ENCODE measurements around the gene PPP1R18. TPM values are rescaled to one million over a fixed set of nuclear protein-coding genes. Genes with fewer than 3 reads are reported as not detected.

Gene PPP1R18
- total RNA-seq, 1 donor from 2014 or later: 129 TPM

DNA sequence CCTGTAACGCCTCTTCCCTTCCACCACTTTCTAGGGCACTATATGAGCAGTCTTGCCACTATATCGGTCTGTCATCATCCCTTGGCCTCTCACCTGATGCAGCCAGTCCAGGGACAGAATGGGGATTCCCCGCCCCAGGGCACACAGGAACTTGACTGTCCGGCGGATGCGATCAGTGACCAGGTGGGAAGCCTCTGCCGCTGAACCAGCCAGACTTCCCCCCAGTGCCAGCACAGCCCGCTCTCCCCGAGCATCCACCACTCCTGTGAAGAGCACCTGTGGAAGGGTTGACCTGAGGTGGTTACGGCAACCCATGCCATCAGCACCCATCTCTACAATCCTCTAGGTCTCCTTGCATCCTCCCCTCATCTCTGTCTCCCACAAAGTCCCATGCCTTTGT lies 16.6 kb upstream of the PPP1R18 start:
- Histone ChIP-seq H3K4me3 (ENCODE audit: low read depth, low read length) (no peak overlapping the region), H3K36me3 (ENCODE audit: control insufficient read depth, insufficient read depth, low read length) (peaks cover 3% of the 10 kb centered on the region), H3K27me3 (ENCODE audit: control insufficient read depth, insufficient read depth, low read length) (no peaks in the 10 kb centered on the region)
- TF ChIP-seq, protein P1, sequence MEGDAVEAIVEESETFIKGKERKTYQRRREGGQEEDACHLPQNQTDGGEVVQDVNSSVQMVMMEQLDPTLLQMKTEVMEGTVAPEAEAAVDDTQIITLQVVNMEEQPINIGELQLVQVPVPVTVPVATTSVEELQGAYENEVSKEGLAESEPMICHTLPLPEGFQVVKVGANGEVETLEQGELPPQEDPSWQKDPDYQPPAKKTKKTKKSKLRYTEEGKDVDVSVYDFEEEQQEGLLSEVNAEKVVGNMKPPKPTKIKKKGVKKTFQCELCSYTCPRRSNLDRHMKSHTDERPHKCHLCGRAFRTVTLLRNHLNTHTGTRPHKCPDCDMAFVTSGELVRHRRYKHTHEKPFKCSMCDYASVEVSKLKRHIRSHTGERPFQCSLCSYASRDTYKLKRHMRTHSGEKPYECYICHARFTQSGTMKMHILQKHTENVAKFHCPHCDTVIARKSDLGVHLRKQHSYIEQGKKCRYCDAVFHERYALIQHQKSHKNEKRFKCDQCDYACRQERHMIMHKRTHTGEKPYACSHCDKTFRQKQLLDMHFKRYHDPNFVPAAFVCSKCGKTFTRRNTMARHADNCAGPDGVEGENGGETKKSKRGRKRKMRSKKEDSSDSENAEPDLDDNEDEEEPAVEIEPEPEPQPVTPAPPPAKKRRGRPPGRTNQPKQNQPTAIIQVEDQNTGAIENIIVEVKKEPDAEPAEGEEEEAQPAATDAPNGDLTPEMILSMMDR (IDR thresholded peaks at IDR 0.05; ENCODE audit: insufficient read depth, low read length, poor library complexity, severe bottlenecking): no peak
- DNase-seq (ENCODE audit: low read depth): no peak

DNA sequence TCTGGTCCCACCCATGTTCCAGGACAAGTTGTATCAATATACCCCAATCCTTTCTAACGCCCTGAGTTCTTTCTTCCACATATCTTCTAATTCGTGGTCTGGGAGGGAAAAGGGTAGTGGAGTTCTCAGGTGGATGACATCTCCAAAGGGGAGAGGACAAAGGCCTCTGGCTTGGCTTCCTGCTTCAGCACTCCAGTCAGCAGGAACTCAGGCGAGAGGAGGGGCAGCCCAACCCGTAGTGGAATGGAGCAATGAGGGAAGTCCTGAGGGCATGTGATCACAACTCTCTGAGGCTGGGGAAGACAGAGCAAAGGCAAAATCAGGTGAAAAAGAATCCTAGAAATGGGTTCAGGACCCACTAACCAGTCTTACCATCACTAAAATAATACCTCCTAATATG lies 13.9 kb upstream of the PPP1R18 start:
- TF ChIP-seq, protein P1 (IDR thresholded peaks at IDR 0.05; ENCODE audit: insufficient read depth, low read length, poor library complexity, severe bottlenecking): no peak
- Histone ChIP-seq H3K36me3 (ENCODE audit: control insufficient read depth, insufficient read depth, low read length) (peaks cover 3% of the 10 kb centered on the region), H3K4me3 (ENCODE audit: low read depth, low read length) (no peak overlapping the region), H3K27me3 (ENCODE audit: control insufficient read depth, insufficient read depth, low read length) (no peaks in the 10 kb centered on the region)
- no peak for DNase-seq (ENCODE audit: low read depth)

DNA sequence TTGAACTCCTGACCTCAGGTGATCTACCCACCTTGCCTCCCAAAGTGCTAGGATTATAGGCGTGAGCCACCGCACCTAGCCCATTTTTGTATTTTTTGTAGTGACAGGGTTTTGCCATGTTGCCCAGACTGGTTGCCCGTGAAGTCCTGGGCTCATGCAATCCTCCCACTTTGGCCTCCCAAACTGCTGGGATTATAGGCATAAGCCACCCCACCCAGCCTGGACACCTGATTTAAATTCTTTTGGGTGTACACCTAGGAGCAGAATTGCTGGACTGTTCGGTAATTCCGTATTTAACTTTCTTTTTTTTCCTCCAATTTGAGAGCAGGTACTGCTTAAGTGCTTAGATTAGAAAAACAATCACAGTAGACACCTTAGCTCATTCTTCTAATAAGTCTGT lies 10.0 kb upstream of the PPP1R18 start:
- H3K36me3 ChIP-seq (ENCODE audit: control insufficient read depth, insufficient read depth, low read length): no peaks in the 10 kb centered on the region
- DNase-seq (ENCODE audit: low read depth): no peak
- TF ChIP-seq, protein P1 (IDR thresholded peaks at IDR 0.05; ENCODE audit: insufficient read depth, low read length, poor library complexity, severe bottlenecking): no peak
- H3K27me3 ChIP-seq (ENCODE audit: control insufficient read depth, insufficient read depth, low read length): no peaks in the 10 kb centered on the region
- no peak overlapping the region for H3K4me3 ChIP-seq (ENCODE audit: low read depth, low read length)

DNA sequence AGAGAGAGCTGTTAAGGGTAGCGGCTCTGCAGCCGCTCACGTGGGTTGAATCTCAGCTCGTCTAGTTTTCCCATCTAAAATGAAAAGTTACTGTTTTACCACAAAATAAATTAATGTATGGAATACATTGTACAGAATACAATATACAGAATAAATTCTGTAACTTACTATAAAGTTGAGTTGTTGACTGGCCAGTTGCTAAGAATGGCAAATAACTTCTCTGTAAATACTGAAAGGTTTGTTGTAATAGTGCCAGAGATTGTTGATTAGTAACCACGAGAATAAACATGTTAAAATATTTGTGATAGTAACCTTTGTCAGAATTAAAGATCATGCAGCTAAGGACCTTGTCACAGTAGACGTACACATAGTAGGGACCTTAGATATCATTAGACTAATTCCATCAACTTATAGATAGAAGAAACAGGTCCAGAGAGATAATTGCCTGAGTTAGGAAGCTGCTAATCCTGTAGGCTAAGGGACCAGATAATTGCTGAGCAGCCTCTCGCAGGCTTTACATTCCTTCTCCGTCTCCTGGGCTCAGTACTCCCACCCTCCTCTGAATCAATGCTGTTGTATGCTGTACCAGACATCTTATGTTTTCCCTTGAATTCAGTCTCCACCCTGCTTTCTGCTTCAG lies 4.9 kb upstream of the PPP1R18 start:
- Histone ChIP-seq H3K27me3 (ENCODE audit: control insufficient read depth, insufficient read depth, low read length) (no peaks in the 10 kb centered on the region), H3K36me3 (ENCODE audit: control insufficient read depth, insufficient read depth, low read length) (no peaks in the 10 kb centered on the region), H3K4me3 (ENCODE audit: low read depth, low read length) (peak overlapping the region; percentile 85)
- TF ChIP-seq, protein P1 (IDR thresholded peaks at IDR 0.05; ENCODE audit: insufficient read depth, low read length, poor library complexity, severe bottlenecking): no peak
- DNase-seq (ENCODE audit: low read depth): no peak

DNA sequence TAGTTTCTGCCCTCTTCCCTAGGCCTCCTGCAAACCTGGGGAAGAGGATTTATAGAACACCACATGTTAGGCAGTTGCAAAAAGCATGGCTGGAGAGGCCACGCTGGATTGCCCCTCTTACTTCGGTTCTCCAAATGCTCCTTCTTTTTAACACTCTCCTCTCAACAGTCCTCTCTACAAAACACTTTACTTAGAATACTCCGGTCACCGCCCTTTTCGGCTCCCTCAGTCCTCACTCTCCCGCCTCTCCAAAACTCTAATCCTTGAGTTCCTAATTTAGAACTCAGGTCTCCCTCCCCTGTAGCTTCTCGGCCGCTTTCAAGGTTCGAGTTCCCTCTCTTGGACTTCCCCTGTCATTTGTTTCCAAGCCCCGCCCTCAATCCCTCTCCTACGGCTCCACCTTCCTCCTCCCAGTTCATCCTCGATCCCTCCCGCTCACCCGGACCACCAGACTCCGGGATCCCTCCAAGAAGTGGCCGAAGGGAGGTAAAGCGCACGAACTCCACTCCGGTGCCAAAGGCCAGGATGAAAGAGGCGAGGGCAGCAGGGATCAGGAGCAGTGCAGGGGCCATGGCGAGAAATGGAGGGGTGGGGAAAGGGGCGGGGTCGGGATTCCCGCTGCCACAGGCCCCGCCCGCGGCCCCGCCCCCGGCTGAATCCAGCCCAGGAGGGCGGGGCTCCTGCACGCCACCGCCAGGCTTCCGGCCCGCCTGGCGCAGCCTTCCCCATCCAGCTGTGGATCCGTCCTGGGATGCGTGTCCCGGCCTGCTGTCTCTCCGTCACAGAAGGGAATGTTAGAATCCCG lies 4.2 kb upstream of the PPP1R18 start, which contains the start of gene NRM:
TSS of gene NRM (minus strand) at position 582 of the 805 bp plus-strand sequence. CDS start at position 572, 10 bp downstream.
- DNase-seq (ENCODE audit: low read depth): no peak
- H3K36me3 ChIP-seq (ENCODE audit: control insufficient read depth, insufficient read depth, low read length): no peaks in the 10 kb centered on the region
- peak within 1 kb of the TSS; percentile 85 for H3K4me3 ChIP-seq (ENCODE audit: low read depth, low read length)
- TF ChIP-seq, protein P1 (IDR thresholded peaks at IDR 0.05; ENCODE audit: insufficient read depth, low read length, poor library complexity, severe bottlenecking): no peak
- H3K27me3 ChIP-seq (ENCODE audit: control insufficient read depth, insufficient read depth, low read length): no peaks in the 10 kb centered on the region

Measured in kidney epithelial cell (primary cell).